ENCODE data around the gene NPW.

Gene NPW

DNA sequence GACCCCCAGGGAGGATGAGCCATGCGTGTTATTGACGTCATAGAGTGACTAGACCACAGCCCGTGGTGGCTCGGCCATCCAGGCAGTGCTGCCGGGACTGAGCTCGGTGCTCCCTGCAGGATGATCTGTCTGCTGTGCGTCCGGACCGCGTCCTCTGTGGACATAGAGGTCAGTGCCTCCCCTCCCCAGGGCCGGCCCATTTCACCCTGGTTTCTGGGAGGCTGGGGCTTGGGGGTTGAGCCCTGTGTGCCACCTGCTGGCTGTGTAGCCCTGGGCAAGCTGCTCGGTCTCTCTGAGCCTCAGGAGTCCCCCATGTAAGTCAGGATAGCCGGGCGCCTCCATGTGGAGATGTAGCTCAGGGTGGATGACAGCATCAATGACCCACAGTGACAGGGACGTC lies 36.5 kb downstream of the NPW start:
- H3K9me3 ChIP-seq: no peaks in the 10 kb centered on the region
- no peaks in the 10 kb centered on the region for H3K27me3 ChIP-seq
- no peak overlapping the region for H3K4me3 ChIP-seq (ENCODE audit: low read depth, low read length)
- peak; percentile 47 for DNase-seq
- H3K36me3 ChIP-seq: peaks cover 13% of the 10 kb centered on the region
- TF ChIP-seq, protein P1, sequence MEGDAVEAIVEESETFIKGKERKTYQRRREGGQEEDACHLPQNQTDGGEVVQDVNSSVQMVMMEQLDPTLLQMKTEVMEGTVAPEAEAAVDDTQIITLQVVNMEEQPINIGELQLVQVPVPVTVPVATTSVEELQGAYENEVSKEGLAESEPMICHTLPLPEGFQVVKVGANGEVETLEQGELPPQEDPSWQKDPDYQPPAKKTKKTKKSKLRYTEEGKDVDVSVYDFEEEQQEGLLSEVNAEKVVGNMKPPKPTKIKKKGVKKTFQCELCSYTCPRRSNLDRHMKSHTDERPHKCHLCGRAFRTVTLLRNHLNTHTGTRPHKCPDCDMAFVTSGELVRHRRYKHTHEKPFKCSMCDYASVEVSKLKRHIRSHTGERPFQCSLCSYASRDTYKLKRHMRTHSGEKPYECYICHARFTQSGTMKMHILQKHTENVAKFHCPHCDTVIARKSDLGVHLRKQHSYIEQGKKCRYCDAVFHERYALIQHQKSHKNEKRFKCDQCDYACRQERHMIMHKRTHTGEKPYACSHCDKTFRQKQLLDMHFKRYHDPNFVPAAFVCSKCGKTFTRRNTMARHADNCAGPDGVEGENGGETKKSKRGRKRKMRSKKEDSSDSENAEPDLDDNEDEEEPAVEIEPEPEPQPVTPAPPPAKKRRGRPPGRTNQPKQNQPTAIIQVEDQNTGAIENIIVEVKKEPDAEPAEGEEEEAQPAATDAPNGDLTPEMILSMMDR (IDR thresholded peaks at IDR 0.05; ENCODE audit: low read depth, low read length): peak; percentile 40
- H3K4me1 ChIP-seq: no peaks in the 10 kb centered on the region

DNA sequence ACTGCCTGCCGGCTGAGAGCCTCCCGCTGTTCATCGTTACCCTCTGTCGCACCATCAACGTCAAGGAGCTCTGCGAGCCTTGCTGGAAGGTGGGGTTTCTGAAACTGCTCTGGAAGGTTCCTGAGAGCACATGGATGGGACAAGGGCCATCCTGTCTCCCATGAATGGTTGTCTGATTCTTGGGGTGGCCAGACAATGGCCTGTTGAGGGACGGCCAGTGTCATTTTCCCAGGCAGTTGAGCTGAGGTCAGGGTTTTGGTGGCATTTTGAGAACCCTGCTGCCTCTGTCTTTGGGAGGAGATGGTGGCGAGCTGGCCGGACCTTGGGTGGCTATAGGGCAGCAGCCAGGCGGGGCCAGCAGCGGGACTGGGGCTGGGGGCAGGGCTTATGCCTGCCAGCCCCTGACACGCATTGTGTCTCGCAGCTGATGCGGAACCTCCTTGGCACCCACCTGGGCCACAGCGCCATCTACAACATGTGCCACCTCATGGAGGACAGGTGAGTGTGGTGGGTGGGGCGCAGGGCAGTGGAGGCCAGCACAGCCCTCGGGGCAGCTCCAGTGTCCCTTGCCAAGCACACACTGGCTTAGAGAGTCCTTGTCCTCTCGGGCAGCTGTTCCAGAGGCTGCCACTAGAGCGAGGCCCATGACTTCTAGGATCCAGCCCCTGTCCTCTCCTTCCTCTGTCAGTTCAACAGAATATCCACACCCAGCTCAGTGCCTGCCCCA lies 37.3 kb downstream of the NPW start:
- TF ChIP-seq, protein P1 (IDR thresholded peaks at IDR 0.05; ENCODE audit: low read depth, low read length): peak; percentile 42
- H3K4me3 ChIP-seq (ENCODE audit: low read depth, low read length): no peak overlapping the region
- H3K9me3 ChIP-seq: no peaks in the 10 kb centered on the region
- no peaks in the 10 kb centered on the region for H3K27me3 ChIP-seq
- H3K36me3 ChIP-seq: peaks cover 9% of the 10 kb centered on the region
- H3K4me1 ChIP-seq: no peaks in the 10 kb centered on the region
- no peak for DNase-seq

DNA sequence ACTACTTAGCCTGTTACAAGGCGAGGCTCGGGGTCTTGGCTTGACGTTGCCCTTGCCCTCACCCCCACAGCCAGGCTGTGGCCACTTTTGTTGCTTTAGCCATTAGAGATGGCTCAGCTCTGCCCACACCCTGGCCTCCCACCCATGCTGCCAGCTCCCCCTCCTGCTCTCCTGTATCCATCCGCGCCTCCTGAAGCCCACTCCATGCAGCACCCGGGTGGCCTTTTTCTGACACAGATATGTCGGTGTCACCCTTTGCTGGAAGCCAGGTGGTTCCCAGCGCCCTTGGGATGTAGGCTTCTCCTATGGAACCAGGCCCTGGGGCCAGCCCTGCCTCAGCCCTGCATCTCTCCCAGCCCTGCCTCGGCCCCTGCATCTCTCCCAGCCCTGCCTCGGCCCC lies 37.9 kb downstream of the NPW start:
- Histone ChIP-seq H3K27me3 (no peaks in the 10 kb centered on the region), H3K4me1 (no peaks in the 10 kb centered on the region), H3K4me3 (ENCODE audit: low read depth, low read length) (no peak overlapping the region), H3K36me3 (peaks cover 7% of the 10 kb centered on the region), H3K9me3 (no peaks in the 10 kb centered on the region)
- DNase-seq: no peak
- TF ChIP-seq, protein P1 (IDR thresholded peaks at IDR 0.05; ENCODE audit: low read depth, low read length): no peak

DNA sequence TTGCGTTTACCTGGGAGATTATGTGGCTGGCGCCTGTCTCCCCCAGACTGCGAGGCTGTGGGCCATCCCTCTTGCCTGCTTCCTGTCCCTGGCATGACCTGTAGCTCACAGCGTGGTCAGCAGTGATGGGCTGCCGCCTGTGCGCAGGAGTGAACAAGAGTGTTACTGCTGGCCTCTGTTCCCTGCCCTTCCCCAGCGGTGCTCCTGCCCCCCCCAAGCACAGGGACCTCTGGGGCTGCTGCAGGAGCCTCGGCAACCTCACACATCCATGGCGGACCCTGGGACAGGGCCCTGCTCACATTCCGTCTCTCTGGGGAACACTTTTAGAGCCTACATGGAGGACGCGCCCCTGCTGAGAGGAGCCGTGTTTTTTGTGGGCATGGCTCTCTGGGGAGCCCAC lies 38.8 kb downstream of the NPW start:
- no peak overlapping the region for H3K4me3 ChIP-seq (ENCODE audit: low read depth, low read length)
- no peaks in the 10 kb centered on the region for H3K27me3 ChIP-seq
- no peaks in the 10 kb centered on the region for H3K4me1 ChIP-seq
- H3K36me3 ChIP-seq: peaks cover 5% of the 10 kb centered on the region
- no peak for DNase-seq
- TF ChIP-seq, protein P1 (IDR thresholded peaks at IDR 0.05; ENCODE audit: low read depth, low read length): no peak
- no peaks in the 10 kb centered on the region for H3K9me3 ChIP-seq

DNA sequence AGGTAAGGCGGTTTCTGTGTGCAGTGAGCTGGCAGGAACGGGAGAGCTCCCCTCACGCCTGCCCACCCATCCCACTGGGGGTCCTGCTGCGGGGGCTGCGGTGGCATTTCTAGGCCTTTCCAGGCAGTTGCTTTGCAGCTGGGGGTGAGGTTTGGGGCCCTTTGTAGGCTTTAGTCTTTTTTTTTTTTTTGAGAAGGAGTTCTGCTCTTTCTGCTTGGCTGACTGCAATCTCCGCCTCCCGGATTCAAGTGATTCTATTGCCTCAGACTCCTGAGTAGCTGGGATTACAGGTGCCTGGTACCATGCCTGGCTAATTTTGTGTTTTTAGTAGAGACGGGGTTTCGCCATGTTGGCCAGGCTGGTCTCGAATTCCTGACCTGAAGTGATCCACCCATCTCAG lies 39.3 kb downstream of the NPW start:
- no peak overlapping the region for H3K4me3 ChIP-seq (ENCODE audit: low read depth, low read length)
- DNase-seq: no peak
- H3K27me3 ChIP-seq: no peaks in the 10 kb centered on the region
- H3K9me3 ChIP-seq: no peaks in the 10 kb centered on the region
- H3K4me1 ChIP-seq: no peaks in the 10 kb centered on the region
- peaks cover 4% of the 10 kb centered on the region for H3K36me3 ChIP-seq
- TF ChIP-seq, protein P1 (IDR thresholded peaks at IDR 0.05; ENCODE audit: low read depth, low read length): no peak

DNA sequence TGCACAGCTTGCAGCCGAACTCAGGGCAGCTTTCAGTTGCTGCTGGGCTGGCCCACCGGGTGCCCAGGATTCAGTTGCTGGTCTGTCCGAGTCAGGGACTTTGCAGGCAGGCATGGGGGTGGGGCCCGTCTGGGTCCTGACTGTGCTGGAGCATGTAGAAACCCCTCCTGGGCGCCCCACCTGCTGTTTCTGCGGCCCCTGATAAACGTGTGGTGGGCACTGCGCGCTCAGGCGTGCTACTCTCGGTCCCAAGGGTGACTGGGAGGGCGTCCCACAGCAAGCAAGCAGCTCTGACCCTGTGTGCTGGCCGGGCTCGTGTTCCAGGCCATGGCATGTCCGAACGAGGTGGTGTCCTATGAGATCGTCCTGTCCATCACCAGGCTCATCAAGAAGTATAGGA lies 40.8 kb downstream of the NPW start:
- no peaks in the 10 kb centered on the region for H3K9me3 ChIP-seq
- DNase-seq: no peak
- peaks cover 3% of the 10 kb centered on the region for H3K36me3 ChIP-seq
- TF ChIP-seq, protein P1 (IDR thresholded peaks at IDR 0.05; ENCODE audit: low read depth, low read length): no peak
- H3K4me1 ChIP-seq: no peaks in the 10 kb centered on the region
- no peaks in the 10 kb centered on the region for H3K27me3 ChIP-seq
- H3K4me3 ChIP-seq (ENCODE audit: low read depth, low read length): no peak overlapping the region

All from BE2C (cell line).